PC-3 (cell line): Measurements from ENCODE around the gene SPAG6. TPM values are rescaled to one million over a fixed set of nuclear protein-coding genes. Genes with fewer than 3 reads are reported as not detected.

Experiments
- ATAC-seq: fragments of 200-7000 bp; cut with Tn5 transposase; 2 replicates; pipeline ENCODE4 v1.9.1; 2020; ENCODE audit warnings: mild to moderate bottlenecking, moderate library complexity
- BruUV-seq: library from RNA; stranded (reverse); fragments of 400-500 nt; replicated peaks from 2 replicates; lab custom pipeline; 2021; lab: Mats Ljungman, UMichigan
- CTCF ChIA-PET: fragments of 300-600 bp; sonication (Branson Sonifier 250); formaldehyde crosslinking; loops from one replicate; lab custom pipeline; 2022; ENCODE audit warnings: antibody characterized with exemption; lab: Charles Lee
- POLR2A ChIA-PET: fragments of 300-600 bp; sonication (Branson Sonifier 250); formaldehyde crosslinking; loops from one replicate; lab custom pipeline; 2022; ENCODE audit warnings: antibody characterized with exemption; ENCODE audit not compliant: unreplicated experiment; lab: Charles Lee
- DNase-seq: peaks from one replicate; pipeline ENCODE4 v3.0.0-alpha.2; 2015
- H2AFZ ChIP-seq: fragments of 300-600 bp; sonication (generic); 2 replicates; pipeline ENCODE4 v1.6.0; 2016; ENCODE audit warnings: antibody characterized with exemption, low read length
- H3F3A ChIP-seq: fragments of 300-600 bp; sonication (generic); one replicate; pipeline ENCODE4 v1.6.0; 2017; ENCODE audit warnings: antibody characterized with exemption, low read length, control low read depth, mild to moderate bottlenecking; ENCODE audit not compliant: unreplicated experiment
- H3K27ac ChIP-seq: fragments of 300-600 bp; sonication (generic); 2 replicates; pipeline ENCODE4 v1.5.1; 2016; ENCODE audit warnings: mild to moderate bottlenecking, low read length
- H3K27me3 ChIP-seq: fragments of 300-600 bp; sonication (generic); 2 replicates; pipeline ENCODE4 v1.6.1; 2016; ENCODE audit warnings: low read length, mixed read lengths
- H3K36me3 ChIP-seq: fragments of 300-600 bp; sonication (generic); 2 replicates; pipeline ENCODE4 v1.6.1; 2016; ENCODE audit warnings: low read depth, mixed run types, low read length, mixed read lengths
- H3K4me1 ChIP-seq: fragments of 300-600 bp; sonication (generic); 2 replicates; pipeline ENCODE4 v1.5.1; 2016; ENCODE audit warnings: low read length; ENCODE audit not compliant: insufficient read depth
- H3K4me2 ChIP-seq: fragments of 300-600 bp; sonication (generic); 2 replicates; pipeline ENCODE4 v1.6.0; 2016; ENCODE audit warnings: low read length
- H3K4me3 ChIP-seq: fragments of 300-600 bp; sonication (generic); 2 replicates; pipeline ENCODE4 v1.5.1; 2016; ENCODE audit warnings: mild to moderate bottlenecking, low read length, mixed read lengths
- H3K79me2 ChIP-seq: fragments of 300-600 bp; sonication (generic); 2 replicates; pipeline ENCODE4 v1.6.1; 2017; ENCODE audit warnings: low read length, mixed read lengths
- H3K9ac ChIP-seq: fragments of 300-600 bp; sonication (generic); 2 replicates; pipeline ENCODE4 v1.6.0; 2016; ENCODE audit warnings: mild to moderate bottlenecking, low read length
- H3K9me2 ChIP-seq: fragments of 300-600 bp; sonication (generic); replicated peaks from 2 replicates; pipeline ENCODE4 v1.6.1; 2016; ENCODE audit warnings: mixed run types, low read length, mixed read lengths
- H3K9me3 ChIP-seq: fragments of 300-600 bp; sonication (generic); 2 replicates; pipeline ENCODE4 v1.6.1; 2016; ENCODE audit warnings: low read length, mixed read lengths
- H4K20me1 ChIP-seq: fragments of 300-600 bp; sonication (generic); 2 replicates; pipeline ENCODE4 v1.6.1; 2016; ENCODE audit warnings: low read length, mixed read lengths
- EZH2 ChIP-seq: fragments of 300-600 bp; sonication (generic); IDR thresholded peaks from one replicate; pipeline ENCODE4 v1.6.1; 2017; ENCODE audit warnings: antibody characterized with exemption, mild to moderate bottlenecking, low read length; ENCODE audit not compliant: unreplicated experiment
- EZH2phosphoT487 ChIP-seq: fragments of 300-600 bp; sonication (generic); IDR thresholded peaks from 2 replicates; pipeline ENCODE4 v1.6.1; 2018; ENCODE audit warnings: mild to moderate bottlenecking, antibody characterized with exemption, low read length, borderline replicate concordance
- intact Hi-C: fragments of 100-400 bp; cut with micrococcal nuclease; formaldehyde crosslinking; loops from 2 replicates; pipeline ENCODE4 v1.9.0; 2023
- total RNA-seq: library from RNA; depleted of rRNA; stranded (reverse); fragments of >200 nt; gene quantifications from 2 replicates; pipeline ENCODE4 v1.2.3, GENCODE V29; 2014
- TF ChIP-seq, protein P1 (sequence below): fragments of 300-600 bp; sonication (generic); conservative IDR thresholded peaks from 2 replicates; pipeline ENCODE4 v1.5.1; 2017; ENCODE audit warnings: antibody characterized with exemption, low read depth, mild to moderate bottlenecking, low read length

SPAG6 gene
- total RNA-seq, 1 experiment from 2014 or later: 0.04 TPM

DNA sequence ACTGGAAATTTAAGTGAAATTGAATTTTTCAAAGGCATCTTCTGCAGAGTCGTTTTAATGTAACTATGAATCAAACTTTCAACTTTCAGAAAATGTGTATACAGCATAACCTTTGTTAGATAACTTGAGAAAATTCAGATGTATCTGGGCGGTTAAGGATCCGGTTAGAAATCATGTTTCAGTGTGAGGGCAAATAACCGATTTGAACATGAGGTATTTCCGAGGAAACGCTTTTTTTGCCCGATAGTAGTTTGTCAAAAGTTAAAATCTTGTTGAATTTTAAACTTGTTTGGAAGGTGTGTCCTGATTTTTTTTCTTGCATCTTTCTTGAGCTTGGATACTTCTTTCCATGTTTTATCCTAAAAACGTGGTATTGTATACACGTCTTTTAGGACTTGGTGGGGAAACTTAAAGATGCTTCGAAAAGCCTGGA is 25.7 kb upstream of the SPAG6 start:
- Histone ChIP-seq H3K36me3 (no peaks in the 10 kb centered on the region; the same call in 1 of the 2 replicates), H4K20me1 (peaks cover 10% of the 10 kb centered on the region), H3F3A (no peaks in the 10 kb centered on the region), H3K9ac (peak overlapping the region; percentile 100), H3K27ac (peak overlapping the region; percentile 99), H3K4me3 (peak overlapping the region; percentile 92), H3K9me2 (no peaks in the 10 kb centered on the region), H3K4me1 (peaks cover 12% of the 10 kb centered on the region), H2AFZ (no peak overlapping the region), H3K9me3 (no peaks in the 10 kb centered on the region), H3K79me2 (peaks cover 88% of the 10 kb centered on the region), H3K27me3 (no peaks in the 10 kb centered on the region), H3K4me2 (peak overlapping the region; percentile 98)
- ATAC-seq: no peak
- POLR2A ChIA-PET: interaction anchor here (0.6 kb wide), 2 partner anchors 92 to 535 kb away, joined by 3 read pairs; no protein-coding TSS in a partner anchor
- CTCF ChIA-PET: no interaction called here
- DNase-seq: no peak
- intact Hi-C loops: loop anchor here (5.0 kb wide), 2 partner anchors 108 to 317 kb away; partner anchors contain the start of gene DNAJC1
- TF ChIP-seq, protein P1, sequence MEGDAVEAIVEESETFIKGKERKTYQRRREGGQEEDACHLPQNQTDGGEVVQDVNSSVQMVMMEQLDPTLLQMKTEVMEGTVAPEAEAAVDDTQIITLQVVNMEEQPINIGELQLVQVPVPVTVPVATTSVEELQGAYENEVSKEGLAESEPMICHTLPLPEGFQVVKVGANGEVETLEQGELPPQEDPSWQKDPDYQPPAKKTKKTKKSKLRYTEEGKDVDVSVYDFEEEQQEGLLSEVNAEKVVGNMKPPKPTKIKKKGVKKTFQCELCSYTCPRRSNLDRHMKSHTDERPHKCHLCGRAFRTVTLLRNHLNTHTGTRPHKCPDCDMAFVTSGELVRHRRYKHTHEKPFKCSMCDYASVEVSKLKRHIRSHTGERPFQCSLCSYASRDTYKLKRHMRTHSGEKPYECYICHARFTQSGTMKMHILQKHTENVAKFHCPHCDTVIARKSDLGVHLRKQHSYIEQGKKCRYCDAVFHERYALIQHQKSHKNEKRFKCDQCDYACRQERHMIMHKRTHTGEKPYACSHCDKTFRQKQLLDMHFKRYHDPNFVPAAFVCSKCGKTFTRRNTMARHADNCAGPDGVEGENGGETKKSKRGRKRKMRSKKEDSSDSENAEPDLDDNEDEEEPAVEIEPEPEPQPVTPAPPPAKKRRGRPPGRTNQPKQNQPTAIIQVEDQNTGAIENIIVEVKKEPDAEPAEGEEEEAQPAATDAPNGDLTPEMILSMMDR: no peak
- no peak for TF ChIP-seq EZH2
- TF ChIP-seq EZH2phosphoT487: no peak
- BruUV-seq: no TSS peak

DNA sequence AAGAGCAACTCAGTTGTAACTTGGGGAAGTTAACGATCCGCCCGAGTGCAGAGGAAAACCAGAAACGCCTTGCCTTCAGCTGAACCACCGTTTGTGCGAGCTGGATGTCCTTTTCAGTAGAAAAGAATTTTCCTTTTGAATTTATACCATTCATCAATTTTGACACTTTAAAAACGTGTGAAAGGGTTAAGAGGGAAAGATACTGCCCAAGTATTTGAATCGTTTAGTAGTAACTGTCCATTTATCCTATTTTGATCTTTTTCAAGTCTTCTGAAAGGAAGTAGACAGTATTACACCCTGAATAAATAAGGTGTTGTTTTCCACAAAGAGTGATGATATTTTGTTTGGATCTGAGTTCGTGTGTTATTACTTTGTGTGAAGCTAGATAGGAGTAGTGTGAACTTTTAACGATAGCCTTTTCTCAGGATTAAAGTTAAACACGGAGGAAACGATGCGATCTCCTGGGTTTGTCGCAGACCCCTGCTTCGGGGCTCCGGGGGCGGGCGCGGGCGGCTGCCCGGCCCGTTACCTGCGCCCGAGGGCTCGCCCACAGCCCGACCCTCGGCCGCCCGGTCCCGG is 25.2 kb upstream of the SPAG6 start:
- H4K20me1 ChIP-seq: peaks cover 10% of the 10 kb centered on the region
- ATAC-seq (no peak), DNase-seq (peak; percentile 57)
- POLR2A ChIA-PET: interaction anchor here (0.6 kb wide), 1 partner anchor 92 kb away, joined by 3 read pairs; no protein-coding TSS in a partner anchor
- H3K27ac ChIP-seq: peak overlapping the region; percentile 99
- intact Hi-C loops: loop anchor here (5.0 kb wide), 3 partner anchors 107 to 318 kb away; partner anchors contain the start of gene DNAJC1
- no peaks in the 10 kb centered on the region for H3F3A ChIP-seq
- no peaks in the 10 kb centered on the region for H3K27me3 ChIP-seq
- H2AFZ ChIP-seq: no peak overlapping the region
- no peaks in the 10 kb centered on the region; the same call in 1 of the 2 replicates for H3K36me3 ChIP-seq
- CTCF ChIA-PET: no interaction called here
- no peak for TF ChIP-seq EZH2phosphoT487
- no peak for TF ChIP-seq EZH2
- no peaks in the 10 kb centered on the region for H3K9me3 ChIP-seq
- no peaks in the 10 kb centered on the region for H3K9me2 ChIP-seq
- peak overlapping the region; percentile 100 for H3K9ac ChIP-seq
- H3K79me2 ChIP-seq: peaks cover 88% of the 10 kb centered on the region
- H3K4me2 ChIP-seq: peak overlapping the region; percentile 98
- H3K4me3 ChIP-seq: peak overlapping the region; percentile 92
- H3K4me1 ChIP-seq: peaks cover 7% of the 10 kb centered on the region
- TSS peak; percentile 8 for BruUV-seq

DNA sequence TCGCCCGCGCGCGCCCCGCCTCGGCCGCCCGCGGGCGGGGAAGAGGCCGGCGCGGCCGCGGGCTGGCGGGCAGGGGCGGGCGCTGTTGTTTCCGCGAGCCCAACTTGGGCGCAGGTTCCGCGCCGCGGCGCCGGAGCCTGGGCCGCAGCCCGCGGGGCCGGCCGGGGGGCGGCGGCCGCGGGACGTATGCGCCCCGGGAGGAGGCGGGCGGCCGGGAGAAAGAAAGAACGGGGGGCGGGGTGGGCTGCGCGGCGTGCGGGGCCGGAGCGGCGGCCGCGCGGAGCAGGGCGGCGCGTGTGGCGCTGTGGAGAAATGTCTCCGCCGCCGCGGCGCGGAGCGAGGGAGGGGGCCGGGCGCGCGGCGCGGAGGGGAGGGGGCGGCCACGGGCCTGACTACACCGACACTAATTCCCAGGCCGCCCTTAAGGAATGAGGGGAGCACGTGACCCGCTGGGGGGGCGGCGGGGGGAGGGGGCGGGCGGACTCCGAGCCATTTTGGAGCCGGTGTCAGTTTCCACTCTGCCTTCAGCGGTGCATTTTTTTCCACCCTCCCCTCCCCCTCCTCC is 24.6 kb upstream of the SPAG6 start, which contains the start of gene BMI1:
BMI1 (plus strand) TSS at position 509 of the 565 bp plus-strand sequence. CDS start 5,351 bp downstream, outside the sequence.
- Histone ChIP-seq H2AFZ (no peak within 1 kb of the TSS; the same call in 1 of the 2 replicates), H4K20me1 (peaks cover 10% of the 10 kb centered on the region), H3K79me2 (peaks cover 86% of the 10 kb centered on the region), H3K4me2 (peak within 1 kb of the TSS; percentile 98), H3K4me1 (0 out of 2 replicates have a peak, but pooled peaks cover 4% of the 10 kb centered on the region), H3F3A (no peaks in the 10 kb centered on the region), H3K27ac (peak within 1 kb of the TSS; percentile 99), H3K36me3 (no peaks in the 10 kb centered on the region; the same call in 1 of the 2 replicates), H3K9ac (peak within 1 kb of the TSS; percentile 100), H3K4me3 (peak within 1 kb of the TSS; percentile 92), H3K9me3 (no peaks in the 10 kb centered on the region), H3K9me2 (no peaks in the 10 kb centered on the region), H3K27me3 (no peaks in the 10 kb centered on the region)
- ChIA-PET CTCF (no interaction called here), POLR2A (no interaction called here)
- ATAC-seq: peak; percentile 36
- no peak for TF ChIP-seq EZH2
- TF ChIP-seq, protein P1: no peak
- TF ChIP-seq EZH2phosphoT487: no peak
- DNase-seq: peak; percentile 77
- intact Hi-C loops: loop anchor here (5.0 kb wide), 1 partner anchor 302 kb away; no protein-coding TSS in a partner anchor
- BruUV-seq: no TSS peak
